ACC112 (cell line): ENCODE results near the gene ZIC3.

Experiments
- H2AFZ ChIP-seq: fragments of 200-600 bp; sonication (generic); one replicate; pipeline ENCODE4 v1.6.0; 2017; ENCODE audit warnings: antibody characterized with exemption, low read length; ENCODE audit not compliant: unreplicated experiment
- H3K27ac ChIP-seq: fragments of 200-600 bp; sonication (generic); 2 replicates; pipeline ENCODE4 v1.5.1; 2014; ENCODE audit warnings: low read depth, mild to moderate bottlenecking, antibody characterized with exemption, low read length, moderate library complexity
- H3K27me3 ChIP-seq: fragments of 200-600 bp; sonication (generic); 2 replicates; pipeline ENCODE4 v1.6.1; 2014; ENCODE audit warnings: mild to moderate bottlenecking, antibody characterized with exemption, low read length, moderate library complexity, mixed read lengths; ENCODE audit not compliant: insufficient read depth
- H3K36me3 ChIP-seq: fragments of 200-600 bp; sonication (generic); 2 replicates; pipeline ENCODE4 v1.6.1; 2016; ENCODE audit warnings: mild to moderate bottlenecking, antibody characterized with exemption, low read length, moderate library complexity, mixed read lengths; ENCODE audit not compliant: insufficient read depth
- H3K4me1 ChIP-seq: fragments of 200-600 bp; sonication (generic); one replicate; pipeline ENCODE4 v1.6.1; 2016; ENCODE audit warnings: low read length, mixed read lengths; ENCODE audit not compliant: insufficient read depth, unreplicated experiment, control insufficient read depth
- H3K4me3 ChIP-seq: fragments of 200-600 bp; sonication (generic); 2 replicates; pipeline ENCODE4 v1.5.1; 2014; ENCODE audit warnings: mild to moderate bottlenecking, low read depth, low read length
- H3K79me2 ChIP-seq: fragments of 200-600 bp; sonication (generic); one replicate; pipeline ENCODE4 v1.6.0; 2016; ENCODE audit warnings: low read length; ENCODE audit not compliant: control insufficient read depth, unreplicated experiment, insufficient read depth

ZIC3 gene

GRCh38 chrX:137563681-137564651 is 2.0 kb upstream of the ZIC3 start:
- no peaks in the 10 kb centered on the region for H3K36me3 ChIP-seq
- H3K27me3 ChIP-seq = peaks cover 45% of the 10 kb centered on the region
- H3K4me3 ChIP-seq = no peak overlapping the region
- no peak overlapping the region for H3K27ac ChIP-seq
- H2AFZ ChIP-seq = no peak overlapping the region
- H3K4me1 ChIP-seq = no peaks in the 10 kb centered on the region
- no peaks in the 10 kb centered on the region for H3K79me2 ChIP-seq

- Histone ChIP-seq H3K4me1 (no peaks in the 10 kb centered on the region), H3K27ac (no peak overlapping the region), H3K27me3 (peaks cover 51% of the 10 kb centered on the region), H3K4me3 (no peak overlapping the region), H3K36me3 (no peaks in the 10 kb centered on the region), H2AFZ (no peak overlapping the region), H3K79me2 (no peaks in the 10 kb centered on the region)
These were observed 516 bp upstream of the ZIC3 start for GRCh38 chrX:137565318-137565904.

GRCh38 chrX:137566746-137567679 is 1.1 kb downstream of the ZIC3 start:
- Histone ChIP-seq H3K79me2 (no peaks in the 10 kb centered on the region), H3K27me3 (peaks cover 51% of the 10 kb centered on the region), H3K27ac (no peak overlapping the region), H3K36me3 (no peaks in the 10 kb centered on the region), H2AFZ (no peak overlapping the region), H3K4me3 (no peak overlapping the region), H3K4me1 (no peaks in the 10 kb centered on the region)

DNA sequence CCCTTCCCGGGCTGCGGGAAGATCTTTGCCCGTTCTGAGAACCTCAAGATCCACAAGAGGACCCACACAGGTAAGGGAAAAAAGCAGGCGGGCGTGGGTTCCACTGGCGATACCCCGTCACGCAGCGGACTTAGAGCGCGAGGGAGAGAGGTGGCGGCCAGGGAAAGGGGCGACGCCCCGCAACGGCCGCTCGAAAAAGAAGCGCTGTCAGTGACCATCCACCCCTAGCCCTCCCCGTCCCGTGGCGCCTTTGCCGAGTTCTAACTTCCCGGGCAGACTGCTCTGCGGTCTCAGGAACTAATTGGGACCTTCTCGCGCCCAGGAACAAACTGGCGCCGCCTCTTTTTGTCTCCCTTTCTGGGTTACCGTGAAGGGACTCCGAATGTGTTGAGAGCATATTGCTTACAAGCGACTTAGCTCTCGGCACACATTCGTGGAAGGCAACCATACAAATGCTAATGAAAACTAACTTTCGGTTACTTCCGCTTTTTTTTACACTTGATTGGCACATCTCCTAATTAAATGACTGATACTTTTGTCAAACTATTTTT is 1.8 kb downstream of the ZIC3 start:
- no peaks in the 10 kb centered on the region for H3K36me3 ChIP-seq
- H3K27ac ChIP-seq = no peak overlapping the region
- no peaks in the 10 kb centered on the region for H3K4me1 ChIP-seq
- peaks cover 51% of the 10 kb centered on the region for H3K27me3 ChIP-seq
- no peaks in the 10 kb centered on the region for H3K79me2 ChIP-seq
- H3K4me3 ChIP-seq = no peak overlapping the region
- H2AFZ ChIP-seq = no peak overlapping the region

GRCh38 chrX:137568741-137569469 is 3.0 kb downstream of the ZIC3 start:
- no peak overlapping the region for H2AFZ ChIP-seq
- H3K4me3 ChIP-seq = no peak overlapping the region
- H3K36me3 ChIP-seq = no peaks in the 10 kb centered on the region
- peaks cover 56% of the 10 kb centered on the region for H3K27me3 ChIP-seq
- H3K4me1 ChIP-seq = no peaks in the 10 kb centered on the region
- no peak overlapping the region for H3K27ac ChIP-seq
- H3K79me2 ChIP-seq = no peaks in the 10 kb centered on the region

- Histone ChIP-seq H3K27ac (no peak overlapping the region), H3K27me3 (peaks cover 55% of the 10 kb centered on the region), H2AFZ (no peak overlapping the region), H3K79me2 (no peaks in the 10 kb centered on the region), H3K36me3 (no peaks in the 10 kb centered on the region), H3K4me1 (no peaks in the 10 kb centered on the region), H3K4me3 (no peak overlapping the region)
These were observed 3.6 kb downstream of the ZIC3 start for GRCh38 chrX:137569470-137569891.

DNA sequence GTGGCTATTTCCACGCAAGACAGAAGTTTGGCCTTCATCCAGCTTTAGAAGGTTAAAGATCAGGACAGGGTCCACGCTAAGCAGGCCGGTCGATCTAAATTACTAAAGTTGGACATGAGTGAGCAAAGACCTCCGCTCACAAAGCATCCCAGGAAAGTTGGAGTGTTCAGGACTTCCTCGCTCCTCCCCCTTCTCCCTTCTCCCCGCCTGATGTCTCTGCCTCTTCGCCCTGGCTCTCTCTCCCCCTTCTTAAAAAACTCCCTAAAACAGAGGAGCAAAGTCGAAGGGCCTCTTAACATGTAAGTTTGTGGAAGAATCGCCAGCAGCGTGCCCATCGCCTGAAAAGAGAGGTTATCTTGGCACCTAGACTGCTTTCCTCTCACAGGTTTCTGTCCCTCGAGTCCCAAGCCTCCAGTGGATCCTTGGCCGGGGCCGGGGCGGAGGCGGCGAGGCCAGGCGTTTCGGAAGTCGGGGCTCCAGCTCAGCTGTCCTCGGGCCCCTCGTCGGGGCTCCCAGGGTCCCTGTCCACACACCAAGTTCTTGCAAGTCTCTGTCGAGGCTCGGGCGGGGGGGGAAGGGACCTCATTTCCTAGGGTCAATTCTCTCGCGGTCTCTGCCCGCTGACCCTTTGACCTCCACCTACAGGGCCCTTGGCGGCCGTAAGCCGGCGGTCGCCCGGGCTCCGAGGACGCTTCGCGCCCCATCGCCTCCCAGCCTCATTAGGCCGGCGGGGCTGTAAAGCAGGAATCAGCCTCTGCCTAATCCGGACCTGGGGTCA is 7.6 kb downstream of the ZIC3 start:
- Histone ChIP-seq H3K79me2 (no peaks in the 10 kb centered on the region), H3K36me3 (no peaks in the 10 kb centered on the region), H3K27me3 (peaks cover 17% of the 10 kb centered on the region; the same call in 1 of the 2 replicates), H3K27ac (no peak overlapping the region), H3K4me1 (no peaks in the 10 kb centered on the region), H2AFZ (no peak overlapping the region), H3K4me3 (no peak overlapping the region)

DNA sequence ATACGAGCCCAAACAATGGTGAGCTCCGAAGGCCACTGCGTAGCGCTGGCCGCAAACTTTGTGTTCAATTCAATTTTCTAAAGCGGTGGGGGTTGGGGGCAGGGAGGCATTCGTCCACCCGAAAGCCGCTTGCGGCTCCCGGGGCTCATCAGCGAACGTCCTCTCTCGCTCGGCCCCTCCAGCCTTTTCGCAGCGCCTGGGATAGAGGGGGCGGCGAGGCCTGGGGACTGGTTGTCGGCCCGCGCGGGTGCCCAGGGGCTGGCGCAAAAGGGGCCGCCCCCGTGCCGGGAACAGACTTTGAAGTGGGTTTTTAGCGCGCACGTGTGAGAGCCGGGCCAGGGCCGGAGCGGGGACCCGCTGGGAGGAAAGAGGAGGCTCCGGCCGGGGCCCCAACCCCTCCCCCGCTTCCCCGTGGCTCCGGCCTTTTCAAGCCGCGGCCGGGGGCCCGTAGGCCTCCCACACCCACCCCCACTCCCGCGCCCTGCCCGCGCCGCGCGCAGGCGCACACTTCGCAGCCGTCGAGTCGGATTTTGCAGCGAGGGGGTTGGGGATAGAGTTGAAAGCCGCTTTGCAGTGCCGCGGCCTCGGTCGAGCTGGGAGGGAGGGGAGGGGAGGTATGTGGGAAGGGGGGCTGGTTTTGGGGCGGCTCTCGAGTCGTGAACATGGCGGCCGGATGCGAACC is 8.3 kb downstream of the ZIC3 start:
- Histone ChIP-seq H3K4me3 (no peak overlapping the region), H3K79me2 (no peaks in the 10 kb centered on the region), H3K36me3 (no peaks in the 10 kb centered on the region), H3K27ac (no peak overlapping the region), H2AFZ (no peak overlapping the region), H3K4me1 (no peaks in the 10 kb centered on the region), H3K27me3 (peaks cover 14% of the 10 kb centered on the region; the same call in 1 of the 2 replicates)

DNA sequence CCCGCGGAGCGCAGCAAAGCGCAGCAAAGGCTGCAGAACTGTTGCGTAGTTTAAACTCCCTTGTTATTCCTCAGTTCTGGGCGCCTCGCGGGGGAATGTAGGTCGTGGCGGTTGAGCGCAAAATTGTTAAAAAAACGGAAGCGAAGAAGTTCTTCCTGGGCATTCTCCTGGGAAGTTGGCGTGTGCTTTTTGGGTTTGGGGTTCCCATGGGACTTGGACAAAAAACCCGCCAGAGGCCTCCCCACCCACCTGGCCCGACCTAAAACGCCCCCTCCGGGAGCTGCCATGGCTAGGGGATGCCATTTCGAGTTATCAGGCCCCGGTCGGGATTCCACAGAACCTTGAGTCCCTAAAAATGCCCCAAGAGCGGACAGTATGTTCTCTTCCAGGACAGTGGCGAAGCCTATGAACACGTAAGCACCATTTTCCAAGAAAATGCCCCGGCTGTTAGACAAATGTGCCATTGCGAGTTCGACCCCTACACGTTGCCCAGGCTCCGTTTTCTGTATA is 8.9 kb downstream of the ZIC3 start:
- no peaks in the 10 kb centered on the region for H3K4me1 ChIP-seq
- H3K27me3 ChIP-seq = peaks cover 8% of the 10 kb centered on the region; the same call in 1 of the 2 replicates
- H3K27ac ChIP-seq = no peak overlapping the region
- no peaks in the 10 kb centered on the region for H3K36me3 ChIP-seq
- H3K79me2 ChIP-seq = no peaks in the 10 kb centered on the region
- no peak overlapping the region for H2AFZ ChIP-seq
- H3K4me3 ChIP-seq = no peak overlapping the region
